ENCODE measurements around the gene POC1A. TPM values are rescaled to one million over a fixed set of nuclear protein-coding genes. Genes with fewer than 3 reads are reported as not detected.

Gene POC1A
- total and polyA plus RNA-seq, 2 experiments from 2014 or later = 19.1 to 26.7 TPM

DNA sequence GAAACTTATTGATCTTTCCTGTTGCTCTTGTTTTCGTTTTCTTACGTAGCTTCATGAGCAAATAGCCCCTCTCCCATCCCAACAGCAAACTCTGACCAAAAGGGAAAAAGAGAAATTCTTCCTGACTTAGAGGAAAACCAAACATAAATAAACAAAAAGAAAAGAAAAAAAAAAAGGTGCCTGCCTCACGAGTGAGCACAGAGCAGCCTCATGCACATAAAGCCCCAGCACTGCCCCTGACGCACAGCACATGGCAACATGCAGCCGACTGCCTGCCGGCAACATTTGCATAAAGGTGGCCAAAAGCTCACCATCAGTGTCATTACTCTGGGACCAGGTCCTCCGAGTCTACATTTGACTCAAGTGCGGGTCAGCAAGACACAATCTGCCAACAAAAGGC is 6.4 kb downstream of the POC1A start:
- H3K9me3 Mint-ChIP-seq = no peaks in the 10 kb centered on the region
- TF ChIP-seq ZNF462 (CRISPR knock-in tag; IDR thresholded peaks at IDR 0.05) (no peak), REST (IDR thresholded peaks at IDR 0.05; ENCODE audit: unreplicated experiment) (no peak), JUNB (IDR thresholded peaks at IDR 0.05; ENCODE audit: unreplicated experiment) (no peak), EZH2 (IDR thresholded peaks at IDR 0.05; ENCODE audit: low read depth, unreplicated experiment) (no peak), CREB1 (CRISPR knock-in tag; IDR thresholded peaks at IDR 0.05; ENCODE audit: low read depth) (no peak), EZH2phosphoT487 (IDR thresholded peaks at IDR 0.05; ENCODE audit: unreplicated experiment) (no peak), NANOG (IDR thresholded peaks at IDR 0.05; ENCODE audit: borderline replicate concordance) (no peak), CTCF (conservative IDR thresholded peaks at IDR 0.05; ENCODE audit: low read depth in 2 of 2) (no peak), ZNF331 (CRISPR knock-in tag; IDR thresholded peaks at IDR 0.05; ENCODE audit: low read depth) (no peak), ZNF114 (CRISPR knock-in tag; IDR thresholded peaks at IDR 0.05) (no peak), STAT1 (IDR thresholded peaks at IDR 0.05; ENCODE audit: unreplicated experiment) (no peak), POLR2AphosphoS5 (IDR thresholded peaks at IDR 0.05; ENCODE audit: low read depth) (no peak)
- TF ChIP-seq, protein P1, sequence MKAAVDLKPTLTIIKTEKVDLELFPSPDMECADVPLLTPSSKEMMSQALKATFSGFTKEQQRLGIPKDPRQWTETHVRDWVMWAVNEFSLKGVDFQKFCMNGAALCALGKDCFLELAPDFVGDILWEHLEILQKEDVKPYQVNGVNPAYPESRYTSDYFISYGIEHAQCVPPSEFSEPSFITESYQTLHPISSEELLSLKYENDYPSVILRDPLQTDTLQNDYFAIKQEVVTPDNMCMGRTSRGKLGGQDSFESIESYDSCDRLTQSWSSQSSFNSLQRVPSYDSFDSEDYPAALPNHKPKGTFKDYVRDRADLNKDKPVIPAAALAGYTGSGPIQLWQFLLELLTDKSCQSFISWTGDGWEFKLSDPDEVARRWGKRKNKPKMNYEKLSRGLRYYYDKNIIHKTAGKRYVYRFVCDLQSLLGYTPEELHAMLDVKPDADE (IDR thresholded peaks at IDR 0.05) = no peak
- H3K27me3 Mint-ChIP-seq (ENCODE audit: insufficient read depth, low read depth, poor library complexity) = no peaks in the 10 kb centered on the region
- H3K27ac Mint-ChIP-seq = no peak overlapping the region
- no peaks in the 10 kb centered on the region for H3K27me3 ChIP-seq (ENCODE audit: insufficient read depth)
- H3K4me3 Mint-ChIP-seq = no peak overlapping the region
- no peak overlapping the region for H3K27ac ChIP-seq (ENCODE audit: low read depth)
- H3K4me3 ChIP-seq = no peak overlapping the region
- ATAC-seq (no peak), DNase-seq (ENCODE audit: low spot score) (no peak)
- H3K4me1 Mint-ChIP-seq = peaks cover 12% of the 10 kb centered on the region
- H2AFZ ChIP-seq = no peak overlapping the region
- H3K4me1 ChIP-seq (ENCODE audit: insufficient read depth) = peaks cover 2% of the 10 kb centered on the region; the same call in 1 of the 2 replicates
- H3F3A ChIP-seq (replicated peaks; ENCODE audit: low read depth) = peaks cover 3% of the 10 kb centered on the region; the same call in 1 of the 2 replicates
- peaks cover 13% of the 10 kb centered on the region for H3K79me2 ChIP-seq (replicated peaks; ENCODE audit: insufficient read depth)
- H4K20me1 ChIP-seq (replicated peaks; ENCODE audit: insufficient read depth) = peaks cover 4% of the 10 kb centered on the region; the same call in 1 of the 2 replicates
- H3K4me2 ChIP-seq = no peak overlapping the region
- H3K36me3 ChIP-seq (ENCODE audit: insufficient read depth) = peaks cover 14% of the 10 kb centered on the region
- peaks cover 55% of the 10 kb centered on the region for H3K36me3 Mint-ChIP-seq (ENCODE audit: low read depth)
- no peaks in the 10 kb centered on the region for H3K9me2 ChIP-seq (ENCODE audit: insufficient read depth)

All from GM23338 (cell line).